Suprapubic skin (tissue), 4 donors: ENCODE results near the gene SASH1. TPM values are rescaled to one million over a fixed set of nuclear protein-coding genes. Genes with fewer than 3 reads are reported as not detected.

Experiments
- DNase-seq, 2 donors: peaks; one replicate each; pipeline ENCODE4 v3.0.0-alpha.2; 2019; ENCODE audit warnings: low spot score in 2 of 2
- H3K27ac ChIP-seq: fragments of 200-600 bp; sonication (generic); one replicate; pipeline ENCODE4 v1.5.1; 2019
- H3K27me3 ChIP-seq: fragments of 200-600 bp; sonication (generic); one replicate; pipeline ENCODE4 v1.5.1; 2019
- H3K36me3 ChIP-seq: fragments of 200-600 bp; sonication (generic); one replicate; pipeline ENCODE4 v1.5.1; 2019
- H3K4me1 ChIP-seq: fragments of 200-600 bp; sonication (generic); one replicate; pipeline ENCODE4 v1.5.1; 2019
- H3K4me3 ChIP-seq: fragments of 200-600 bp; sonication (generic); one replicate; pipeline ENCODE4 v1.5.1; 2019; ENCODE audit warnings: mild to moderate bottlenecking
- H3K9me3 ChIP-seq: fragments of 200-600 bp; sonication (generic); one replicate; pipeline ENCODE4 v1.5.1; 2019
- CTCF ChIP-seq, 2 donors: fragments of 200-600 bp in 1 of 2; fragments of 450-650 bp in 1 of 2; sonication (generic) in 1 of 2; IDR thresholded peaks; one replicate each; pipeline ENCODE4 v1.5.1; 2016 to 2019; ENCODE audit warnings: antibody characterized with exemption in 2 of 2, mild to moderate bottlenecking in 1 of 2, moderate library complexity in 1 of 2
- EP300 ChIP-seq: sonication (generic); formaldehyde crosslinking; IDR thresholded peaks from one replicate; pipeline ENCODE4 v1.6.1; 2017; ENCODE audit warnings: antibody characterized with exemption
- POLR2A ChIP-seq, 2 donors: fragments of 450-650 bp; IDR thresholded peaks; one replicate each; pipeline ENCODE4 v1.6.1; 2017; ENCODE audit warnings: antibody characterized with exemption in 2 of 2, mild to moderate bottlenecking in 2 of 2, moderate library complexity in 2 of 2
- POLR2AphosphoS5 ChIP-seq, 3 donors: sonication (generic); formaldehyde crosslinking; IDR thresholded peaks; one replicate each; pipeline ENCODE4 v1.6.1; 2017; ENCODE audit warnings: antibody characterized with exemption in 3 of 3
- WGBS: methylation state at CpG from one replicate; pipeline ENCODE4 v1.1.5; 2018; 5-methylcytosine and 5-hydroxymethylcytosine counted together
- total RNA-seq, 4 donors: library from RNA; depleted of rRNA; stranded (reverse); fragments of >200 nt; gene quantifications; one replicate each; pipeline ENCODE4 v1.1.0, GENCODE V29; 2016

Gene SASH1
- total RNA-seq, 4 donors from 2014 or later = 59.1 to 139 (median 77.1) TPM

GRCh38 chr6:148548749-148549140 lies 206.1 kb downstream of the SASH1 start:
- Histone ChIP-seq H3K9me3 (no peaks in the 10 kb centered on the region), H3K4me1 (no peaks in the 10 kb centered on the region), H3K36me3 (peaks cover 71% of the 10 kb centered on the region), H3K27ac (no peak overlapping the region), H3K27me3 (no peaks in the 10 kb centered on the region), H3K4me3 (no peak overlapping the region)
- WGBS = 78% methylated on average over 4 of the region's 4 CpGs
- TF ChIP-seq POLR2AphosphoS5 (IDR thresholded peaks at IDR 0.05) = no peak
- no peak for TF ChIP-seq EP300
- no peak for TF ChIP-seq POLR2A (IDR thresholded peaks at IDR 0.05)
- no peak for TF ChIP-seq CTCF (IDR thresholded peaks at IDR 0.05)
- no peak for DNase-seq

- 68% methylated on average over 7 of the region's 7 CpGs for WGBS
- Histone ChIP-seq H3K27ac (no peak overlapping the region), H3K36me3 (peaks cover 53% of the 10 kb centered on the region), H3K9me3 (no peaks in the 10 kb centered on the region), H3K4me1 (no peaks in the 10 kb centered on the region), H3K27me3 (no peaks in the 10 kb centered on the region), H3K4me3 (no peak overlapping the region)
- TF ChIP-seq POLR2A (IDR thresholded peaks at IDR 0.05) (no peak), EP300 (no peak), POLR2AphosphoS5 (IDR thresholded peaks at IDR 0.05) (no peak), CTCF (IDR thresholded peaks at IDR 0.05) (no peak)
- DNase-seq = no peak
Observed at GRCh38 chr6:148550569-148550968, 207.9 kb downstream of the SASH1 start.

- DNase-seq = no peak
- no peaks in the 10 kb centered on the region for H3K4me1 ChIP-seq
- peaks cover 46% of the 10 kb centered on the region for H3K36me3 ChIP-seq
- no peak overlapping the region for H3K27ac ChIP-seq
- no peaks in the 10 kb centered on the region for H3K9me3 ChIP-seq
- 76% methylated on average over 1 of the region's 1 CpG for WGBS
- TF ChIP-seq CTCF (IDR thresholded peaks at IDR 0.05) (no peak), EP300 (no peak)
- no peak overlapping the region for H3K4me3 ChIP-seq
- no peaks in the 10 kb centered on the region for H3K27me3 ChIP-seq
Observed at GRCh38 chr6:148551226-148551625, 208.6 kb downstream of the SASH1 start.

- Histone ChIP-seq H3K36me3 (no peaks in the 10 kb centered on the region), H3K27me3 (no peaks in the 10 kb centered on the region), H3K4me3 (no peak overlapping the region), H3K27ac (no peak overlapping the region), H3K9me3 (no peaks in the 10 kb centered on the region), H3K4me1 (peaks cover 9% of the 10 kb centered on the region)
- 77% methylated on average over 6 of the region's 7 CpGs for WGBS
- peak in 1 of 2 donors; percentile 65 for DNase-seq
- TF ChIP-seq EP300 (no peak), CTCF (IDR thresholded peaks at IDR 0.05) (no peak), POLR2A (IDR thresholded peaks at IDR 0.05) (no peak), POLR2AphosphoS5 (IDR thresholded peaks at IDR 0.05) (no peak)
Observed at GRCh38 chr6:148556410-148556809, 213.8 kb downstream of the SASH1 start.

GRCh38 chr6:148557796-148558321 lies 215.2 kb downstream of the SASH1 start:
- 67% methylated on average over 7 of the region's 7 CpGs for WGBS
- no peak overlapping the region for H3K4me3 ChIP-seq
- no peaks in the 10 kb centered on the region for H3K36me3 ChIP-seq
- H3K27me3 ChIP-seq = no peaks in the 10 kb centered on the region
- peaks cover 9% of the 10 kb centered on the region for H3K4me1 ChIP-seq
- peak in 1 of 2 donors; percentile 70 for DNase-seq
- no peak overlapping the region for H3K27ac ChIP-seq
- no peak for TF ChIP-seq POLR2A (IDR thresholded peaks at IDR 0.05)
- no peak for TF ChIP-seq EP300
- no peak for TF ChIP-seq POLR2AphosphoS5 (IDR thresholded peaks at IDR 0.05)
- TF ChIP-seq CTCF (IDR thresholded peaks at IDR 0.05) = no peak
- no peaks in the 10 kb centered on the region for H3K9me3 ChIP-seq
